ENCODE data around the gene RFX3.
"Not testable (repeated sequence)": the region's sequence is repeated elsewhere in the genome, so short reads cannot be mapped to it uniquely, and the experiment has no call there.

The RFX3 gene

GRCh38 chr9:3308609-3309008 lies 217.2 kb downstream of the RFX3 start:
- no peak for FAIRE-seq

DNA sequence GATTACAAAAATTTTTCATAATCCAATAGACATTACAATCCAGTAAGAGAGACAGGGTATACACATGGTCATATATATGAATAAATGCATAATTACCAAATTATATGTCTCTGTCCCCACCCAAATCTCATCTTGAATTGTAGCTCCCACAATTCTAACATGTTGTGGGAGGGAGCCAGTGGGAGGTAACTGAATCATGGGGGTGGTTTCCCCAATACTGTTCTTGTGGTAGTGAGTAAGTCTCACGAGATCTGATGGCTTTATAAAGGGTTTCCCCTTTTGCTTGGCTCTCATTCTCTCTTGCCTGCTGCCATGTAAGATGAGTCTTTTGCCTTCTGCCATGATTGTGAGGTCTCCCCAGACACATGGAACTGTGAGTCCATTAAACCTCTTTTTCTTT lies 221.4 kb downstream of the RFX3 start:
- DNase-seq (ENCODE audit: insufficient read length, low spot score); FAIRE-seq: not testable (repeated sequence)

More at GRCh38 chr9:3308609-3309008, 217.2 kb downstream of the RFX3 start:
- TF ChIP-seq POLR2A (IDR thresholded peaks at IDR 0.05; ENCODE audit: low read depth, low read length) = no peak
- DNase-seq (ENCODE audit: insufficient read length, low spot score) = no peak

DNA sequence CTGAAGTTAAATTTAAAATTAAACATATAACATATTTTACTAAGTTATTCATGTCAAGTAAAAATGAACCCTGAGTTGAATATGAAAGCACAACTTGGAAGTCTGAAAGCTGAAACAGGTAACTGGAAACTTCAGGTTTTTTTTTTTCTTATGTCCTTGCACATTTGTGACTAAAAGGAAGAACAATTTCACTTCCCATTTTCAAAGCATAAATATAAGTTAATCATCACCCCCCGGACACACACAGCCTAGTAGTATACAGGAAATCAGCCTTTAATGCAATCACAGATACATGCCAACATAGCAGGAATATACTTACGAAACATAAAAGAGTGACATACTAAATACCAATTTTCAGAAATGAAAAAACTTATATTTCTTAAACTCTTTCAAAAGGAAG lies 225.9 kb downstream of the RFX3 start:
- DNase-seq (ENCODE audit: insufficient read length, low spot score) (no peak), FAIRE-seq (no peak)
- no peak for TF ChIP-seq POLR2A (IDR thresholded peaks at IDR 0.05; ENCODE audit: low read depth, low read length)

- TF ChIP-seq POLR2A (IDR thresholded peaks at IDR 0.05; ENCODE audit: low read depth, low read length) = no peak
- FAIRE-seq = no peak
- DNase-seq (ENCODE audit: insufficient read length, low spot score) = no peak
Measured at GRCh38 chr9:3296536-3296935, 229.3 kb downstream of the RFX3 start.

DNA sequence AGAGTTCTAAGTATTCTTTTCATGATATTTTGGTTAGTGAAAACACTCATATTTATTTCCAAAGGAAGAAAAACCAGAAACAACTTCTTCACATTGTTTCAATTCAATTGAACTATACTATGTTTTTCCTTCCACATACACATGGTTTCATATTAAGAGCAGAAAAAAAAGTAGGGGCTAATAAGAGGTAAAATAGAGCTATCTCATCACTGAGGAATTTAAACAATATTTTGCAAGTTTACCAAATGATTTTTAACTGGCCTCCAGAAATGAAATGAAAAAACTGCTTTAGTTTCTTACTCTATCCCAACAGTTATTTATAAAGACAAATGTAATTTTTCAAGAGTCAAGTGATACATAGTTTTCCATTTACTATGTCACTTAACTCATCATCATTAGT lies 233.5 kb downstream of the RFX3 start:
- TF ChIP-seq POLR2A (IDR thresholded peaks at IDR 0.05; ENCODE audit: low read depth, low read length) = no peak
- no peak for FAIRE-seq
- DNase-seq (ENCODE audit: insufficient read length, low spot score) = no peak

DNA sequence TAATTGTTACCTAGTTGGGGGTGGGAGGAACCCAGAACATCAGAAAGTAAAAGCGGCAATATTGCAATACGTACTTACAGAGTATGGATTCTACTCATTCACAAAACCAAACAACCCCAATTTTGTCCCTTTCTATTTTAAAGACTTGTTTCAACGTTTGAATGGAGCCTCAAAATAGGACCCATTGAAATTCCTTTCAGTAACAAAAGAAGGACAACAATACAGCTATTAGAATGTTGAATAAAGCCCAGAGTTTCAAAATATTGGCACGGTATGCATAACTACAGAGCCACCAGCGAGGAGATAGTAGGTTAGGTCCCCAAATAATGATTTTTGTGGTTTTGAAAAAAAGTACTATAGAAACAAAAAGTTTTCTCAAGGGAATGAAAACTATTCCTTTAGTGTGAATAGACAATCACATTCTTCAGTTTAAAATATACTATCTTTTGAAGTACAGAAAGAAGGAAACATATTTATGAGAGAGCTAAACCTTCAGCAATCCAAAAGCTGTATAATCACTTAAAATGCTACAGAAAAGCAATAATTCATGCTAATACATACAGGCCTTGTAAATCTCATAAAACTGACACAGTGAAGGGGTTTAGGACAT lies 235.5 kb downstream of the RFX3 start:
- no peak for DNase-seq (ENCODE audit: insufficient read length, low spot score)
- no peak for TF ChIP-seq POLR2A (IDR thresholded peaks at IDR 0.05; ENCODE audit: low read depth, low read length)
- no peak for FAIRE-seq

DNA sequence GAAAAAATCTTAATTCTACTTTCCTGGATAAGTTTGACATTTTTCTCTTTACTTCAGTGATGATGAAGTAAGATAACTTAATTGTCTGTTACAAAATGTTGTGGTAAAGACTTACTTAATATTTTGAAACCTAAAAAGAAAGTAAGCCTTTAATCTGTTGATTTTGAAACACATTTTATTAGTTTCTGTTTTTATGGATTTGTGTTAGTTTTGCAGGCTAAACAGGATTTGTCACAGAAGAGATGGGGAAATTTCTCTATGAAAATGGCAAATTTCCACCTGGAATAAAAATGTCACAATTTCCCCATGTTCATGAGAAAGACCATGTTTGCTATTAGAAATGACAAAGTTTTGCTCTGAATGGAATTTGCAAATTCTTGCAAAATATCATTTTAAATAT lies 237.1 kb downstream of the RFX3 start:
- TF ChIP-seq POLR2A (IDR thresholded peaks at IDR 0.05; ENCODE audit: low read depth, low read length) = no peak
- DNase-seq (ENCODE audit: insufficient read length, low spot score) (no peak), FAIRE-seq (no peak)

- TF ChIP-seq POLR2A (IDR thresholded peaks at IDR 0.05; ENCODE audit: low read depth, low read length) = no peak
- DNase-seq (ENCODE audit: insufficient read length, low spot score) (no peak), FAIRE-seq (no peak)
Measured at GRCh38 chr9:3285365-3286161, 240.2 kb downstream of the RFX3 start.

GRCh38 chr9:3282365-3282764 lies 243.4 kb downstream of the RFX3 start:
- FAIRE-seq (no peak), DNase-seq (ENCODE audit: insufficient read length, low spot score) (no peak)
- TF ChIP-seq POLR2A (IDR thresholded peaks at IDR 0.05; ENCODE audit: low read depth, low read length) = no peak

- DNase-seq (ENCODE audit: insufficient read length, low spot score) = no peak
- FAIRE-seq = no peak
- TF ChIP-seq POLR2A (IDR thresholded peaks at IDR 0.05; ENCODE audit: low read depth, low read length) = no peak
Measured at GRCh38 chr9:3281399-3281798, 244.4 kb downstream of the RFX3 start.

- FAIRE-seq (no peak), DNase-seq (ENCODE audit: insufficient read length, low spot score) (no peak)
- no peak for TF ChIP-seq POLR2A (IDR thresholded peaks at IDR 0.05; ENCODE audit: low read depth, low read length)
Measured at GRCh38 chr9:3277200-3277599, 248.6 kb downstream of the RFX3 start.

DNA sequence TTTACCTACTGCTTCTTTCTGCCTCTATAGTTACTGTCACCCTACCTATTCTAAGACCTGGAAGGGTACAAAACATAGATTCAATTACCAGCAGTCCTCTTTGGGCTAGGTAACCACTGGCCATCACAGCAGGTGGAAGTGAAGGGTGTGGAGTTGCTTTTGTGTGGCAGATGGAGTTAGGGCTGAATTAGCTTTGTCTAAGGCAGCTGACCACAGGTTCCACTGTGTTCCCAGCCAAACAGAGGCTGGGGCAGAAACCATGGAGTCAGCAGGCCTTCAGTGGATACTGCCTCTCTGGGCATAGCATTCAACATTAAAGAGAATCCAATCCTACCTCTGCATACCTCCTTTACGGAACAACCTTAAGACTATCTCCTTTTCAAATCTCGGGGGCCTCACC lies 254.2 kb downstream of the RFX3 start:
- DNase-seq (ENCODE audit: insufficient read length, low spot score) (no peak), FAIRE-seq (no peak)
- no peak for TF ChIP-seq POLR2A (IDR thresholded peaks at IDR 0.05; ENCODE audit: low read depth, low read length)

- no peak for TF ChIP-seq POLR2A (IDR thresholded peaks at IDR 0.05; ENCODE audit: low read depth, low read length)
- FAIRE-seq (no peak), DNase-seq (ENCODE audit: insufficient read length, low spot score) (no peak)
Measured at GRCh38 chr9:3271157-3271556, 254.6 kb downstream of the RFX3 start.

DNA sequence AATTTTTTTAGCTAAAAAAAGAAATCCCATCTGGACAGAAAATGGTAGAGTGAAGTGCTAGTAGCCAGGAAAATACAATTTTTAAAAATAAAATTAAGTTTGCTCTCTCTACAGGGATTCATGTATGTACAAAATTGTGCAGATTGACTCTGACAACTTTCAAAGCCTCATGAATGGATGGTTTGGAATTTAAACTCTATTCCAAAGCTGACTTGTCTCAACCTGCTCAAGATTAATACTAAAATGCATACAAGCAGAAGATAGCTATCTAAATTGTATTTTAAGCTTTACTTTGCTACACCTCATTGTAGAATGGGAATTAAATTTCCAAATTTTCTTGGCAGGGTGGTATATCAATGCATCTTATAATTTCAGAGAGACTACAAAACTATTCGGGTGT lies 257.6 kb downstream of the RFX3 start:
- TF ChIP-seq POLR2A (IDR thresholded peaks at IDR 0.05; ENCODE audit: low read depth, low read length) = no peak
- DNase-seq (ENCODE audit: insufficient read length, low spot score) = no peak
- no peak for FAIRE-seq

DNA sequence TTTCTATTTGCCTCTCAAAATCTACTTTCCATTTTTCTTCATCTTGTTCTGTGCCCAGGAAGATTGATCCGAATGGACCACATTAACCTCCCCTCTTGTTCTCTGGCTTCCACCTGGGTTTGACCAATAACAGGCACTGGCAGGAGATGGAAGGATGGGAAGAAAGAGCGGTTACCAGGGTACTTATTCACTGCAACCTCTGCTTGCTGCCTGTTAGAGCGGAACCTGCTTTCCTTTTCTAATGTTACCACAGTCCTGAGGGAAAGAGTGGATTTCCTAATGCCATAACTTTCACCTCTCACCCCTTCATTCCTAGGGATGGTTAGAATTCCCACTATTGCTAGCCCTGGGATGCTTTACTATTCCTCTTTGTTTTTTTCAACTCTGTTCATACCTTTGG lies 262.1 kb downstream of the RFX3 start:
- FAIRE-seq = no peak
- DNase-seq (ENCODE audit: insufficient read length, low spot score) = no peak
- no peak for TF ChIP-seq POLR2A (IDR thresholded peaks at IDR 0.05; ENCODE audit: low read depth, low read length)

Measured in H54 (cell line).